ENCODE results near the gene SPEF2.

Gene SPEF2

DNA sequence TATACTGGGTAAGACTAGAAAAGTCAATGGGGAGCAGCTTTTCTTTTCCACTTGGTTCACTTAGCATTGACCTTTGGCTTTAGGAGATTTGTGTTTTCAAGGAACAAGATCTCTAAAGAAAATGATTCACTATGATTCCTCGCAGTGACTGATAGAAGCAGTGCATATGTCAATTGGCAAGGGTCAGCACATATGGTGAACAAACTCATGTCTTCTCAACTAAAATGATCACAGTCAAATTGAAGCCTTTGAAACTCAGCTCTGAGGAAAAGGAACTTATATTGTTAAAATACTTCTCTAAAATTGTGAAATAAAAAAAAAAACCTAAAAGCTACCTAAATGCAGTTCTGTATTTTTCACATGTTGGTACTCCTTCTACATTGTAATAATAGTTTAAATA, 195.9 kb downstream of the SPEF2 start:
- TF ChIP-seq, protein P1, sequence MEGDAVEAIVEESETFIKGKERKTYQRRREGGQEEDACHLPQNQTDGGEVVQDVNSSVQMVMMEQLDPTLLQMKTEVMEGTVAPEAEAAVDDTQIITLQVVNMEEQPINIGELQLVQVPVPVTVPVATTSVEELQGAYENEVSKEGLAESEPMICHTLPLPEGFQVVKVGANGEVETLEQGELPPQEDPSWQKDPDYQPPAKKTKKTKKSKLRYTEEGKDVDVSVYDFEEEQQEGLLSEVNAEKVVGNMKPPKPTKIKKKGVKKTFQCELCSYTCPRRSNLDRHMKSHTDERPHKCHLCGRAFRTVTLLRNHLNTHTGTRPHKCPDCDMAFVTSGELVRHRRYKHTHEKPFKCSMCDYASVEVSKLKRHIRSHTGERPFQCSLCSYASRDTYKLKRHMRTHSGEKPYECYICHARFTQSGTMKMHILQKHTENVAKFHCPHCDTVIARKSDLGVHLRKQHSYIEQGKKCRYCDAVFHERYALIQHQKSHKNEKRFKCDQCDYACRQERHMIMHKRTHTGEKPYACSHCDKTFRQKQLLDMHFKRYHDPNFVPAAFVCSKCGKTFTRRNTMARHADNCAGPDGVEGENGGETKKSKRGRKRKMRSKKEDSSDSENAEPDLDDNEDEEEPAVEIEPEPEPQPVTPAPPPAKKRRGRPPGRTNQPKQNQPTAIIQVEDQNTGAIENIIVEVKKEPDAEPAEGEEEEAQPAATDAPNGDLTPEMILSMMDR (IDR thresholded peaks at IDR 0.05), result no peak
- no peak for DNase-seq (ENCODE audit: low spot score)
- H3K27ac ChIP-seq, result no peak overlapping the region
- no peak overlapping the region for H3K4me3 ChIP-seq

DNA sequence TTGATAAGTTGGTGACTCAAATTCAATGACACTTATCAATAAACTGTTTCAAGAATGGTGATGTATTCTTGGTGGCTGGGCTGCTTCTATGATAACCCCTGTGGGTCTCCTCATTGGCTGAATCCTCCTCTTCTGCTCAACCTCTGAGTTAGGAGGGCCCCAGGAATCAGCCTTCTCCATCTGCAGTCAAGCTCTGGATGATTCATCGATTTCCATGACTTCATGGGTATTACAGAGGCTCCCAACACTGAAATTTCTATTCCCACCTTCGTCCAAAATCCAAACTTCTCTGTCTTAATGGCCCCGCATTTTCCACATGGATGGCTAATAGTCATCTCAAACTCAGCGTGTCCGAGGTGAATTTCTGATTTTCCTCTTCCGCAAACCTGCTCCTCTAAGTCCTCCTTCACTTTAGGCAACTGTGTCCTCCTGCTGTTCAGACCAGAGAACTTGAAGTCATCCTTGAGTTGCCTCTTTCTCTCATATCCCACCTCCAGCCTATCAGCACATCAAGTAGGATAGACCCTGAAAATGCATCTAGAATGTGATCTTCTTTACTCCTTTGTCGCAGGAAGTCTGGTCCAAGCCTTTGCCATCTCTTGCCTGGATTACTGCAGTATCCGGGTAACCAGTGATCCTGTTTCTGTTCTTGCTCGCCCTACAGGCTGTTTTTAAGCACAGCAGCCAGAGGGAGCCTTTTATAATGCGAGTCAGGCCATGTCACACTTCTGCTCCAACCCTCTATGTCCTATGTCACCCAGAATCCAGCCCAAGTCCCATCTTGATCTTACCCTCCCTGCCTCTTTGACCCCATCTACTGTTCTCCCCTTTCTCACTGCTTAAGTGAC, 197.7 kb downstream of the SPEF2 start:
- TF ChIP-seq, protein P1 (IDR thresholded peaks at IDR 0.05), result no peak
- Histone ChIP-seq H3K4me3 (no peak overlapping the region), H3K27ac (no peak overlapping the region)
- no peak for DNase-seq (ENCODE audit: low spot score)

DNA sequence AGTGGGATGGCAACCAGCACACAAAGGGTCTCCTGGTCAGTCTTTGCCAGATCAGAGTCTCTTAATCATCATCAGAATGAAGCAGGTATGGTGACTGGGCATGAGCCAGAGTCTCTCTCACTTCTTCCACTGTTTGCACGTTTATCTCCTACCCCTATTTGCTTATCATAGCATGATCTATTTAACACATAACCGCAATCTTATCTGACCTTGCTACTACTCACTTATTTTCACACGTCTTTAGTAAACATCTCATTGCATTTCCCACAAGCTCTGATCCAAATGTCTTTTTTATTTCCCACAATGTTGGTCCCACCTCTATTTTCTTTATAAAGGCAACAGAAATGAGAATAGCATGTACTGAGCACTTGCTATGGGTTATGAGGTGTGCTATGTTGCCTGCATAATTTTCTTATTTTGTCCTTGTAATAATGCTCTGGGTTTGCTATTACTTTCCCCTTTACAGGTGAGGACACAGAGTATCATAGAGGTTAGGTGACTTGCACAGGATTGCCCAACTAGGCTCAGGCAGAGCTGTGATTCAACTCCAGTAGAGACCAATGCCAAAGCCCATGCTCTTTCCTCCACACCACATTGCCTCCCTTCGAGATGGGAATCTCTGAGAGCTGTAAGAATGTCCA, 199.3 kb downstream of the SPEF2 start:
- TF ChIP-seq, protein P1 (IDR thresholded peaks at IDR 0.05), result no peak
- Histone ChIP-seq H3K4me3 (no peak overlapping the region), H3K27ac (no peak overlapping the region)
- DNase-seq (ENCODE audit: low spot score), result no peak

DNA sequence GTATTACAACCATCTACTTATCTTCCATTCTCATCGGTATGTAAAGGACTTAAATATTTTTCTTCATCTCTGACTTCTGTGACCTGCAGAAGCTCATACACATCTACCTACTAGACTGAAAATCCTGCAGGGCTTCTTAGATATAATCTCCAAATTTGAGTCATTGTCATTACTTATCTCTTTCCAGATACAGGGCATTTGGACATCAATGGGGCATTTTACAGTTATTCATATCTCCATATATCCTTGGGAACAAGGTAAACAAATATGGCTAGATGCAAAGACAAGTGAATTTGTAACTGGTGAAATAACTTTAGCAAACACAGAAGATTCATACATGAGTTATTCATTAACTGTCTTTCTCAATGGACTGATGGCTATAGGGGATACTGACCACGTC, 201.4 kb downstream of the SPEF2 start:
- DNase-seq (ENCODE audit: low spot score), result no peak
- Histone ChIP-seq H3K27ac (no peak overlapping the region), H3K4me3 (no peak overlapping the region)
- TF ChIP-seq, protein P1 (IDR thresholded peaks at IDR 0.05), result no peak

DNA sequence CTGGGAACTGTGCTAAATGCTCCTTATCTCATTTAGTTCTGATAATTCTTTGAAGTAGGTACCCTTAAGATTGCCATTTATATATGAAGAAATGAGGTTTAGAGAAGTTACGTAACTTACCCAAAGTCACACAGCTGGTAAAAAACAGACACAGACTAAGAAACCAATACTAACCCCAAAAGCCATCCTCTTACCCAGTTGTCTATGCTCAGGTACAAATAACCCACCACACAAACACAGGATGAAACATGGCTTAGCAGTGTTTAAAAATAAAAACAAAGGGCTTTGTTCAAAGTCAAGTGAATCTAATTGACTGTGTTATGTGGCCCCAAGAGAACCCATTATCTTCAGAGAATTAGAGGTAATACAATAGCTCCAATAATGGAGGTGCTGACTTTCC, 202.0 kb downstream of the SPEF2 start:
- DNase-seq (ENCODE audit: low spot score), result no peak
- Histone ChIP-seq H3K4me3 (no peak overlapping the region), H3K27ac (no peak overlapping the region)
- TF ChIP-seq, protein P1 (IDR thresholded peaks at IDR 0.05), result no peak

DNA sequence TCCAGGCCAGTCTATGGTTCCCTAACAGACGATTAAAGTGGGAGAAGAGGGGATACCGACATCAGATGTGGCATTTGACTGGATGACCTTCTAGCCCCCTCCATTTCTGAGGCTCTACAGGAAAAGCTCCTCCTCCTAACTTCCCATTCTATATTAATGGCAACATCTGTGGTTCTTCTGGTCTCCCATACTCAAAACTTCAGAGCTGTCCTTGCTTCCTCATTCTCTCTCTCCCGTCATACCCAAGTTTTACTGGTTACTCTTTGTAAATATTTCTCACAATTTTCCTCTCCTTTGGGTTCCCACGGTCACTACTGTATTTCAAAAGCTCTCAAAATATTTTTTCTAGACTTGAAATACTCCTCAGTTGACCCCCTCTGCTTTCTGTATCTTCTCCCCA, 203.1 kb downstream of the SPEF2 start:
- DNase-seq (ENCODE audit: low spot score), result no peak
- TF ChIP-seq, protein P1 (IDR thresholded peaks at IDR 0.05), result no peak
- H3K4me3 ChIP-seq, result no peak overlapping the region
- H3K27ac ChIP-seq, result no peak overlapping the region

DNA sequence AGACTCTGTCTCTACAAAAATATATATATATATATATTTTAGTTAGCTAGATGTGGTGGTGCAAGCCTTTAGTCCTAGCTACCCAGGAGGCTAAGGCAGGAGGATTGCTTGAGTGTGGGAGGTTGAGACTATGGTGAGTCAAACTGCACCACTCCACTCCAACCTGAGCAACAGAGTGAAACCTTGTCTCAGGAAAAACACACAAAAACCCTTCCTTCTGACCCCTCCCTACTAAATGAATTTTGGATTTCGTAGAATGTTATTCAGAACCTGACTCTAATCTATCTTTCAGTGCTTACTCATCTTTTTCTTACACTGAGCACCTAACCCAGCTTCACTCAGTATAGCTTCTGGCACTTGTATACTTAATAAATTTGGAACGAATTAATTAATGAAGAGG, 203.8 kb downstream of the SPEF2 start:
- TF ChIP-seq, protein P1 (IDR thresholded peaks at IDR 0.05), result no peak
- Histone ChIP-seq H3K27ac (no peak overlapping the region), H3K4me3 (no peak overlapping the region)
- DNase-seq (ENCODE audit: low spot score), result no peak

All from coronary artery (tissue), 2 donors.